ENCODE measurements around the gene BACH1. TPM values are rescaled to one million over a fixed set of nuclear protein-coding genes. Genes with fewer than 3 reads are reported as not detected.

The BACH1 gene
- total RNA-seq, 1 experiment from 2014 or later = 48.7 TPM

DNA sequence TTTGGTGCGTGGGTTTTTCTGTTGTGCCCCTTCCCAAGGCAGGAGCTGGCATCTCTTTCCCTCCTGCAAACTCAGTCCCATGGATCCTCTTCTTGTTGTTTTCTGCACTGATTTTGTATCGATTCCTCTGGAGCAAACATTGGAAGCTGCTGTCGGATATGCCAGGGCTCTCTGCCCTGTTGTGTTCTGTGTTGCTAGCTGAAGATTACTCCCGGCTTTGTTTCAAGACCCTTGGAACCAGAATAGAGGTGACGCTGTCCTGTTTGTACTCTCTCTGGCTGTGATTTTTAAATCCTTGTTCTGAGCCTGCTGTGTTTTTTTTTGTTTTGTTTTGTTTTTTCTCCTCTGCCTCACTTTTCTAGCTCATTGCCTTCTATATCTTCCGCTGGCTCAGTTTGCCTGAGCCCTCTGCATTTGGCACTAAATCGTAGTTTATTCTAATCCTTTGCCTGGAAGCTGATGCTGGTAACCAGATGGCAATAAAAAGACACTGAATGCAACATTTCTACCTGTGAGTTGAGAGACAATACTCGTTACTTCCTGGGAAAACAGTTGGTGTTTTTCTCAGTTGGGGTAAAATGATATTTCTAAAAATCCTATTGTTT, 67.0 kb downstream of the BACH1 start:
- ChIA-PET CTCF (interaction anchor here (1.0 to 2.3 kb wide), 2 partner anchors 11 to 17 kb away, joined by 3 to 12 read pairs; no protein-coding TSS in a partner anchor), POLR2A (no interaction called here)
- H3K36me3 Mint-ChIP-seq = no peaks in the 10 kb centered on the region; the same call in 1 of the 2 replicates
- no peak overlapping the region for H3K27ac Mint-ChIP-seq
- ATAC-seq = no peak
- H3K4me1 Mint-ChIP-seq = no peaks in the 10 kb centered on the region; the same call in 1 of the 2 replicates
- TF ChIP-seq ZNF232 (CRISPR knock-in tag; IDR thresholded peaks at IDR 0.05) = no peak
- TF ChIP-seq RORB (CRISPR knock-in tag; IDR thresholded peaks at IDR 0.05) = no peak
- no peak for TF ChIP-seq ZNF416 (CRISPR knock-in tag; IDR thresholded peaks at IDR 0.05)
- no peak for TF ChIP-seq ZNF396 (CRISPR knock-in tag; IDR thresholded peaks at IDR 0.05; ENCODE audit: borderline replicate concordance)
- TF ChIP-seq, protein P1, sequence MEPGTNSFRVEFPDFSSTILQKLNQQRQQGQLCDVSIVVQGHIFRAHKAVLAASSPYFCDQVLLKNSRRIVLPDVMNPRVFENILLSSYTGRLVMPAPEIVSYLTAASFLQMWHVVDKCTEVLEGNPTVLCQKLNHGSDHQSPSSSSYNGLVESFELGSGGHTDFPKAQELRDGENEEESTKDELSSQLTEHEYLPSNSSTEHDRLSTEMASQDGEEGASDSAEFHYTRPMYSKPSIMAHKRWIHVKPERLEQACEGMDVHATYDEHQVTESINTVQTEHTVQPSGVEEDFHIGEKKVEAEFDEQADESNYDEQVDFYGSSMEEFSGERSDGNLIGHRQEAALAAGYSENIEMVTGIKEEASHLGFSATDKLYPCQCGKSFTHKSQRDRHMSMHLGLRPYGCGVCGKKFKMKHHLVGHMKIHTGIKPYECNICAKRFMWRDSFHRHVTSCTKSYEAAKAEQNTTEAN (CRISPR knock-in tag; IDR thresholded peaks at IDR 0.05) = no peak
- TF ChIP-seq, protein P2, sequence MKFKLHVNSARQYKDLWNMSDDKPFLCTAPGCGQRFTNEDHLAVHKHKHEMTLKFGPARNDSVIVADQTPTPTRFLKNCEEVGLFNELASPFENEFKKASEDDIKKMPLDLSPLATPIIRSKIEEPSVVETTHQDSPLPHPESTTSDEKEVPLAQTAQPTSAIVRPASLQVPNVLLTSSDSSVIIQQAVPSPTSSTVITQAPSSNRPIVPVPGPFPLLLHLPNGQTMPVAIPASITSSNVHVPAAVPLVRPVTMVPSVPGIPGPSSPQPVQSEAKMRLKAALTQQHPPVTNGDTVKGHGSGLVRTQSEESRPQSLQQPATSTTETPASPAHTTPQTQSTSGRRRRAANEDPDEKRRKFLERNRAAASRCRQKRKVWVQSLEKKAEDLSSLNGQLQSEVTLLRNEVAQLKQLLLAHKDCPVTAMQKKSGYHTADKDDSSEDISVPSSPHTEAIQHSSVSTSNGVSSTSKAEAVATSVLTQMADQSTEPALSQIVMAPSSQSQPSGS (CRISPR knock-in tag; IDR thresholded peaks at IDR 0.05; ENCODE audit: borderline replicate concordance, low read depth) = no peak
- no peak for TF ChIP-seq GTF2I (CRISPR knock-in tag; conservative IDR thresholded peaks at IDR 0.05)
- no peak for TF ChIP-seq OVOL2 (CRISPR knock-in tag; IDR thresholded peaks at IDR 0.05; ENCODE audit: borderline replicate concordance)
- no peak for TF ChIP-seq TEAD1 (CRISPR knock-in tag; IDR thresholded peaks at IDR 0.05)
- no peak for TF ChIP-seq SOX15 (CRISPR knock-in tag; IDR thresholded peaks at IDR 0.05)
- no peak for TF ChIP-seq MXD4 (CRISPR knock-in tag; IDR thresholded peaks at IDR 0.05; ENCODE audit: borderline replicate concordance)
- TF ChIP-seq GRHL2 (CRISPR knock-in tag; IDR thresholded peaks at IDR 0.05; ENCODE audit: insufficient replicate concordance, severe bottlenecking) = no peak
- TF ChIP-seq CBFB (CRISPR knock-in tag; IDR thresholded peaks at IDR 0.05; ENCODE audit: low read depth) = no peak
- TF ChIP-seq, protein P3, sequence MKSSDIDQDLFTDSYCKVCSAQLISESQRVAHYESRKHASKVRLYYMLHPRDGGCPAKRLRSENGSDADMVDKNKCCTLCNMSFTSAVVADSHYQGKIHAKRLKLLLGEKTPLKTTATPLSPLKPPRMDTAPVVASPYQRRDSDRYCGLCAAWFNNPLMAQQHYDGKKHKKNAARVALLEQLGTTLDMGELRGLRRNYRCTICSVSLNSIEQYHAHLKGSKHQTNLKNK (CRISPR knock-in tag; IDR thresholded peaks at IDR 0.05) = no peak
- TF ChIP-seq ZBTB21 (CRISPR knock-in tag; IDR thresholded peaks at IDR 0.05; ENCODE audit: borderline replicate concordance) = no peak
- no peak for TF ChIP-seq FOXP1 (CRISPR knock-in tag; IDR thresholded peaks at IDR 0.05; ENCODE audit: borderline replicate concordance)
- no peak for TF ChIP-seq ZNF423 (CRISPR knock-in tag; IDR thresholded peaks at IDR 0.05)
- no peak for DNase-seq (ENCODE audit: low spot score)
- H3K9me3 Mint-ChIP-seq = peaks cover 6% of the 10 kb centered on the region
- no peak overlapping the region for H3K4me3 Mint-ChIP-seq
- no peaks in the 10 kb centered on the region for H3K27me3 Mint-ChIP-seq (ENCODE audit: low read depth)

DNA sequence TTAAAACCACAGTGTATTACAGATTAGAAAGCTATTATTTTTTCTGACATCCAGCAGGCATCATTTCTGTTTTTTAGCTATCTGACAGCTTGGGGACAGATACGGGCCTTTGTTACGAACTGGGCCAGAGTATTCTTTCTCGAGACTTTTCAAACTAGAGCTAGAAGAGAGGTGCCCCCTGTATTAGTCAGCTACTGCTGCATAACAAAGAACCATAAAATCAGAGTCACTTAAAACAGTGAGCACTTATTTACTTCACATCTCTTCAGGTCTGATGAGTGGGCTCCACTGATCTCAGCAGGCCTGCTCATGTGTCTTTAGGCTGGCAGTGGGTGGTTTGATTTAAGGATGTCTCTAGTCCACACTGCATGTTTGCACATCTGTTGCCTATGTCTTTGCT, 67.8 kb downstream of the BACH1 start:
- no peaks in the 10 kb centered on the region for H3K27me3 Mint-ChIP-seq (ENCODE audit: low read depth)
- H3K9me3 Mint-ChIP-seq = peaks cover 6% of the 10 kb centered on the region
- no peak overlapping the region; the same call in 1 of the 2 replicates for H3K27ac Mint-ChIP-seq
- ATAC-seq = no peak
- CTCF ChIA-PET = interaction anchor here (0.6 to 2.3 kb wide), 2 partner anchors 10 to 58 kb away, joined by 3 to 12 read pairs; no protein-coding TSS in a partner anchor
- TF ChIP-seq, protein P4, sequence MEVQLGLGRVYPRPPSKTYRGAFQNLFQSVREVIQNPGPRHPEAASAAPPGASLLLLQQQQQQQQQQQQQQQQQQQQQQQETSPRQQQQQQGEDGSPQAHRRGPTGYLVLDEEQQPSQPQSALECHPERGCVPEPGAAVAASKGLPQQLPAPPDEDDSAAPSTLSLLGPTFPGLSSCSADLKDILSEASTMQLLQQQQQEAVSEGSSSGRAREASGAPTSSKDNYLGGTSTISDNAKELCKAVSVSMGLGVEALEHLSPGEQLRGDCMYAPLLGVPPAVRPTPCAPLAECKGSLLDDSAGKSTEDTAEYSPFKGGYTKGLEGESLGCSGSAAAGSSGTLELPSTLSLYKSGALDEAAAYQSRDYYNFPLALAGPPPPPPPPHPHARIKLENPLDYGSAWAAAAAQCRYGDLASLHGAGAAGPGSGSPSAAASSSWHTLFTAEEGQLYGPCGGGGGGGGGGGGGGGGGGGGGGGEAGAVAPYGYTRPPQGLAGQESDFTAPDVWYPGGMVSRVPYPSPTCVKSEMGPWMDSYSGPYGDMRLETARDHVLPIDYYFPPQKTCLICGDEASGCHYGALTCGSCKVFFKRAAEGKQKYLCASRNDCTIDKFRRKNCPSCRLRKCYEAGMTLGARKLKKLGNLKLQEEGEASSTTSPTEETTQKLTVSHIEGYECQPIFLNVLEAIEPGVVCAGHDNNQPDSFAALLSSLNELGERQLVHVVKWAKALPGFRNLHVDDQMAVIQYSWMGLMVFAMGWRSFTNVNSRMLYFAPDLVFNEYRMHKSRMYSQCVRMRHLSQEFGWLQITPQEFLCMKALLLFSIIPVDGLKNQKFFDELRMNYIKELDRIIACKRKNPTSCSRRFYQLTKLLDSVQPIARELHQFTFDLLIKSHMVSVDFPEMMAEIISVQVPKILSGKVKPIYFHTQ (CRISPR knock-in tag; IDR thresholded peaks at IDR 0.05) = no peak
- TF ChIP-seq, protein P5, sequence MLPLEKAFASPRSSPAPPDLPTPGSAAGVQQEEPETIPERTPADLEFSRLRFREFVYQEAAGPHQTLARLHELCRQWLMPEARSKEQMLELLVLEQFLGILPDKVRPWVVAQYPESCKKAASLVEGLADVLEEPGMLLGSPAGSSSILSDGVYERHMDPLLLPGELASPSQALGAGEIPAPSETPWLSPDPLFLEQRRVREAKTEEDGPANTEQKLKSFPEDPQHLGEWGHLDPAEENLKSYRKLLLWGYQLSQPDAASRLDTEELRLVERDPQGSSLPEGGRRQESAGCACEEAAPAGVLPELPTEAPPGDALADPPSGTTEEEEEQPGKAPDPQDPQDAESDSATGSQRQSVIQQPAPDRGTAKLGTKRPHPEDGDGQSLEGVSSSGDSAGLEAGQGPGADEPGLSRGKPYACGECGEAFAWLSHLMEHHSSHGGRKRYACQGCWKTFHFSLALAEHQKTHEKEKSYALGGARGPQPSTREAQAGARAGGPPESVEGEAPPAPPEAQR (CRISPR knock-in tag; IDR thresholded peaks at IDR 0.05) = no peak
- TF ChIP-seq ZNF396 (CRISPR knock-in tag; IDR thresholded peaks at IDR 0.05; ENCODE audit: borderline replicate concordance) (no peak), FOXJ3 (CRISPR knock-in tag; IDR thresholded peaks at IDR 0.05; ENCODE audit: borderline replicate concordance) (no peak)
- POLR2A ChIA-PET = no interaction called here
- no peak for DNase-seq (ENCODE audit: low spot score)
- no peak overlapping the region for H3K4me3 Mint-ChIP-seq
- no peaks in the 10 kb centered on the region for H3K4me1 Mint-ChIP-seq
- H3K36me3 Mint-ChIP-seq = no peaks in the 10 kb centered on the region; the same call in 1 of the 2 replicates

All from WTC11 (cell line).